Brain microvascular endothelial cell (primary cell): ENCODE measurements around the gene MAN2A1.

ENCODE experiments used
- DNase-seq: peaks from one replicate; pipeline ENCODE4 v3.0.0-alpha.2; 2020
- H3K27ac ChIP-seq: fragments of 250-450 bp; sonication (Bioruptor Pico); 2 replicates; pipeline ENCODE4 v1.5.1; 2020; ENCODE audit warnings: mild to moderate bottlenecking, moderate library complexity
- H3K27me3 ChIP-seq: fragments of 250-450 bp; sonication (Bioruptor Pico); replicated peaks from 2 replicates; pipeline ENCODE4 v1.5.1; 2020; ENCODE audit warnings: mild to moderate bottlenecking
- H3K36me3 ChIP-seq: fragments of 250-450 bp; sonication (Bioruptor Pico); replicated peaks from 2 replicates; pipeline ENCODE4 v1.5.1; 2020; ENCODE audit warnings: mild to moderate bottlenecking
- H3K4me3 ChIP-seq: 2 replicates; pipeline ENCODE4 v1.5.1; 2011; ENCODE audit warnings: low read depth, mild to moderate bottlenecking, control low read depth, low read length, moderate library complexity
- CTCF ChIP-seq: IDR thresholded peaks from 2 replicates; pipeline ENCODE4 v1.5.1; 2011; ENCODE audit warnings: low read depth, mild to moderate bottlenecking, moderate library complexity, low read length, control low read depth, inconsistent platforms; ENCODE audit errors: missing control alignments
- in situ Hi-C: cut with HindIII; loops from 2 replicates; pipeline ENCODE4 v1.10.0; 2017; ENCODE audit warnings: low sequenced_read_pairs, low pct_ligation_motif_present

MAN2A1 gene

GRCh38 chr5:109669991-109670706, 19.6 kb upstream of the MAN2A1 start:
- DNase-seq = no peak
- no peak for TF ChIP-seq CTCF
- in situ Hi-C loops = no loop called here
- Histone ChIP-seq H3K36me3 (no peaks in the 10 kb centered on the region), H3K27ac (no peak overlapping the region), H3K27me3 (no peaks in the 10 kb centered on the region), H3K4me3 (no peak overlapping the region)

GRCh38 chr5:109671136-109671535, 18.6 kb upstream of the MAN2A1 start:
- no peak overlapping the region for H3K4me3 ChIP-seq
- H3K27me3 ChIP-seq = no peaks in the 10 kb centered on the region
- in situ Hi-C loops = no loop called here
- H3K36me3 ChIP-seq = no peaks in the 10 kb centered on the region
- H3K27ac ChIP-seq = no peak overlapping the region
- no peak for TF ChIP-seq CTCF
- DNase-seq = no peak

DNA sequence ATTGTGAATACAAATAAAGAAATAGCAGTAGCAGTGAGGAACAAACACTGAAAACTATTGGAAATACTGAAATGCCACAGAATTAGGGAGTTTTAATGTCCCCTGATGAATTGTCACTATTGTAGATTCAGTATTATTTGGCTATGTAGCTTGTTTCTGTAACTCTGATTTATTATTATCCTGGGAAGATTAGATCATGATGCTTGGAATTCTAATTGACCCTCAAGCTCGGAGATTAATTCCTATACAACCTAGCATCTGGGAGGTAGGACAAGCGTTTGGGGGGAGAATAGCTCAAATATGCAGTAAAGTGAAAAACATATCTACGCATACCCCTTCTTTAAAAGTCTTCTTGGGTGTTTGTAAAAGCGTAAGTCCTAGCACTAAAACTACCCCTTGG, 15.1 kb upstream of the MAN2A1 start:
- H3K27ac ChIP-seq = no peak overlapping the region
- H3K27me3 ChIP-seq = no peaks in the 10 kb centered on the region
- in situ Hi-C loops = no loop called here
- H3K36me3 ChIP-seq = no peaks in the 10 kb centered on the region
- TF ChIP-seq CTCF = no peak
- no peak for DNase-seq
- H3K4me3 ChIP-seq = no peak overlapping the region

DNA sequence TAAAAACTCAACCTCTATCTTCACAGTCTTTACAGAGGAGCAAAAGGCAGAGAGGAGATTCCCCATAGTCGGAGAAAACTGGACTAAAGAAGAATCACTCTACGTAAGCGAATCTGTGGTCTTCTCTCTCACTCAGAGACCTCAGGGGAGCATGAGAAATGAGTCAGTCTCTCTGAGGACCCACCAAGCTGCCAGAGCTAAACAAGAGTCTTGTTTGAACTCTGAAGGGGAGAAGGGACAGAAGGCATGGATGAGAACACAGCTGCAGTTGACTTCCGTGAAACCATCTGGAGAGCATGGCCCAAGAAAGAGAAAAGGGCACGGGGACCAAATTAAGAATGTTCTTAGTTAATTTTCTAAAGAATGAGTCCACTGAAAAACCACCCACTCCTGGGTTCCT, 12.8 kb upstream of the MAN2A1 start:
- Histone ChIP-seq H3K4me3 (no peak overlapping the region), H3K27me3 (no peaks in the 10 kb centered on the region), H3K36me3 (no peaks in the 10 kb centered on the region), H3K27ac (no peak overlapping the region)
- TF ChIP-seq CTCF = no peak
- DNase-seq = no peak
- in situ Hi-C loops = no loop called here

DNA sequence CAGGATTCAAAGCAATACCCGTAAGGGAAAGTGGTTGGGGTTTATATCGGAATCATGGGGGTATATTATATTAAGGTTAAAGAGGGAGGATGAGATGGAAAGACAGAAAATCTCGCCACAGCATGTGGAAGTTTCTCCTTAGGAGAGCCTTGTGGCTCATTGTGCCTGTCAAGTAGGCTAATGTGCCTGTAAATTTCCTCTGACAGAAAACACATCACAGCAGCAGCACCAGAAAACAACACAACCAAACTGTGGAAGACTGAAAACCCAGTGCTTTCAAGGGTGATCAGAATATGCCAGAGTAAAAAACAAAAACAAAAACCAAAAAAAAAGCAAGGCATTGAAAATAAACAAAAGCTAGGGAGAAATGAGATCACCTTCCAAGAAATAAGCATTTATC, 11.3 kb upstream of the MAN2A1 start:
- in situ Hi-C loops = no loop called here
- Histone ChIP-seq H3K27me3 (no peaks in the 10 kb centered on the region), H3K4me3 (no peak overlapping the region), H3K27ac (no peak overlapping the region), H3K36me3 (no peaks in the 10 kb centered on the region)
- TF ChIP-seq CTCF = no peak
- no peak for DNase-seq

DNA sequence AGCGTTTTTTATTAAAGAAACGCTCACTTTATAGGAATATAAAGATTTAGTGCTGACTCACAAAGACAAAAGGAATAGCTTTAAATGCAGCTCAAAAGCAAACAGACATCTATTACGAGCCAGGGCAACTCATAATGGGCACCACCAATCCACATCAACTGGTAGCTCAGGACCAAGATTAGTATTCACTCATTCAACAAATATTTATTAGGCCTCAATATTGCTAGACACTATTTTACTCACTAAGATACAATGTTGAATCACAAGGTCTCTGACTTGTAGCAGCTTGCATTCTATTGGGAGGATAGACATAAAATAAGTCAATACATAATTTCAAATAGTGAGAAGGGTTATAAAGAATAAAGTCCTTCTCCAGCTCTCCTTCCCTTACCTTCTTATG, 8.0 kb upstream of the MAN2A1 start:
- TF ChIP-seq CTCF = no peak
- in situ Hi-C loops = no loop called here
- Histone ChIP-seq H3K36me3 (no peaks in the 10 kb centered on the region), H3K27ac (no peak overlapping the region), H3K27me3 (no peaks in the 10 kb centered on the region), H3K4me3 (no peak overlapping the region)
- no peak for DNase-seq
